Dermis microvascular lymphatic vessel endothelial cell (primary cell): Measurements from ENCODE around the gene CD52. TPM values are rescaled to one million over a fixed set of nuclear protein-coding genes. Genes with fewer than 3 reads are reported as not detected.
A peak's percentile ranks its signal among the peaks of the same experiment; 100 is the strongest.
"Not testable (repeated sequence)": the region's sequence is repeated elsewhere in the genome, so short reads cannot be mapped to it uniquely, and the experiment has no call there.

Source experiments
- DNase-seq, 2 donors: peaks; one replicate each; pipeline versions ENCODE4 v3.0.0 to v3.0.0-alpha.2; 2010; ENCODE audit warnings: low read depth in 2 of 2
- total RNA-seq: library from RNA; depleted of rRNA; stranded (reverse); fragments of >200 nt; gene quantifications from 2 replicates; pipeline ENCODE4 v1.2.1, GENCODE V29; 2014

Gene CD52
- total RNA-seq, 1 donor from 2014 or later: not detected

DNA sequence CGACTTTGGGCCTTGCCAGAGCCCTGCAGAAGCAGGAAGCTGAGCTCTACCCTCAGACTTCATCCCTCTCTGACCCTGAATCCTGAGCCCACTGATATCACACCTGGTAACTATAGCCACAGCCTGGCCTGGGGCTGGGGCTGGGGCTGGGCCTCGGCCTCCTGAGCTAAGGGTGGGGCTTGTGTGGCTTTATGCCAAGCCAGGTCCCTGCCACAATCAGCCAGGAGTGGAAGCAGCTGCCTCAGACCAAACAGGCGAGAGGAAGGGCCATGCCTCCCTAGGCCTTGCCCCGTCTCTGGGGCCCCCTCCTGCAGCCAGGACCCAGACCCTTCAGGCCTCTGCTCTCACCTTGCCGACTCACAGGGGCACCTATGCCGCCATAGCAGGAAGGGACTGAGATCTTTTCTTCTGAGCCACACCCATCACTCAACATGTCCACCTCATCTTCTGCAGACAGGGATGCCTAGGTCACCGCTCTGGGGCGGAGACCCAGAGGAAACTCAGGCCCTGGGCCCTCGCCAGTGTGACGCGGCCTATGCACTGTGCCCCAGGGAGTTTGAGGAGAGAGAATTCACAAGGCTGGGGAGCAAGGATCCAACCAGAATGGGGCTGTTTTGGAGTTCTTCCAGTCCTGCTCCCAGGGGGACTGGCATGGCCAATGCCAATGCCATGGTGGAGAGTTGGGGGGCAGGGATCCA is 17.0 kb upstream of the CD52 start:
- no peak for DNase-seq

DNA sequence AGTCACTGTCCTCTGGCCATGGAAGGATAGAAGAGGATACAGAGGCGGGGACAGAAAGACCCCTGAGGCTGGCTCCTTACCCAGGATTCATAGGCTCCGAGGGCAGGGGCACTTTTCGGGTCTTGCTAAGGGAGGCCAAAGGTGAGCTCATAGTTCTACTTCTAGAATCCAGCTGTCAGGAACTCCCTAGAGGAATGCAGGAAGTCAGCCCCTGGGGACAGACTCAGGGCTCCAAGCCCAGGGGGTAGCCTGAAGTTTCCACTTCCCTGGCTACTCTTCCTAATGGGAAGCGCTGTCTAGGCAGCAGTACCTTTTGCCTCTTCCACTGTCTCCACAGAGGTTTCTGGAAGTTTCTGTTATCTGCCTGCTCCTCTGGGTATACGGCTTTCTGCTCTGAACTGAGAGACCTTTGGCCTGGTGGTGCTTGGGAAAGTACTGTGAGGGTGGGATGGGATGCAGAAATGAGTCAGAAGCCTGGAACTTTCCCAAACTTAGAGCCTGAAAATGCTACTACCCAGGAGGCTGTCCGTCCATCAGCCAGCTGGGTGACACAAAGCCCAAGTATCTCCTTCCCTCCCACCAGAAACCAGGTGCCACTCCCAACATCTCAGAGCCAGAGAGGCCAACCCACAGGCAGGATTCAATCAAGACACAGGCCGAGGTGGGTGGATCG is 14.9 kb upstream of the CD52 start:
- peak in 1 of 2 donors; percentile 30 for DNase-seq

DNA sequence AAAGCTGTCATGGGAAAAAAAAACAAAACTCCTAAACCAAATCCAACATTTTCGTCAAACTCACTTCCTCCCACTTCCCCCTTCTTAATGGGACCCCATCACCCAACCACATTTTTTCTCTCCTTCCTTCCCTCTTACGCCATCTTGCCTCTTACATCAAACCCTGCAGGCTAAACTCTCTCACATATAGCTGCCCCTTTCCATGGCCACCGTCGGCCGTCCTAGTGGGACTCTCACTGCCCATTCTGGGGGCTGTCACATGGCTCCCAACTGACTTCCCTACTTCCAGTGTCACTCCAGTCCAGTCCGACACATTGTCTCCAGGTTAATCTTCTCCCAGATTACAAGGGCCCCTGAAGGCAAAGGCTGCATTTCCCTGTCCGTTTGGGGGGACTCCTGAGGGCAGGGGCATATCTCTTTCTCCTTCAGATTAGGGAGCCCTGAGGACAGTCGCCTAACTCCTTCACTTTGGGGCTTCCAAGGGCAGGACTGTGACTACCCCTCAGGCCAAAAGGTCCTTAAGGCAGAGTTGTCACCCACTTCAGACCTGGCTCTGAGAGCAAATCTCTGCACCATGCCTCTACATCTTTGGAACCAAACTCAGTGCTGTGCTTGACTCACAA is 12.0 kb upstream of the CD52 start:
- no peak for DNase-seq

DNA sequence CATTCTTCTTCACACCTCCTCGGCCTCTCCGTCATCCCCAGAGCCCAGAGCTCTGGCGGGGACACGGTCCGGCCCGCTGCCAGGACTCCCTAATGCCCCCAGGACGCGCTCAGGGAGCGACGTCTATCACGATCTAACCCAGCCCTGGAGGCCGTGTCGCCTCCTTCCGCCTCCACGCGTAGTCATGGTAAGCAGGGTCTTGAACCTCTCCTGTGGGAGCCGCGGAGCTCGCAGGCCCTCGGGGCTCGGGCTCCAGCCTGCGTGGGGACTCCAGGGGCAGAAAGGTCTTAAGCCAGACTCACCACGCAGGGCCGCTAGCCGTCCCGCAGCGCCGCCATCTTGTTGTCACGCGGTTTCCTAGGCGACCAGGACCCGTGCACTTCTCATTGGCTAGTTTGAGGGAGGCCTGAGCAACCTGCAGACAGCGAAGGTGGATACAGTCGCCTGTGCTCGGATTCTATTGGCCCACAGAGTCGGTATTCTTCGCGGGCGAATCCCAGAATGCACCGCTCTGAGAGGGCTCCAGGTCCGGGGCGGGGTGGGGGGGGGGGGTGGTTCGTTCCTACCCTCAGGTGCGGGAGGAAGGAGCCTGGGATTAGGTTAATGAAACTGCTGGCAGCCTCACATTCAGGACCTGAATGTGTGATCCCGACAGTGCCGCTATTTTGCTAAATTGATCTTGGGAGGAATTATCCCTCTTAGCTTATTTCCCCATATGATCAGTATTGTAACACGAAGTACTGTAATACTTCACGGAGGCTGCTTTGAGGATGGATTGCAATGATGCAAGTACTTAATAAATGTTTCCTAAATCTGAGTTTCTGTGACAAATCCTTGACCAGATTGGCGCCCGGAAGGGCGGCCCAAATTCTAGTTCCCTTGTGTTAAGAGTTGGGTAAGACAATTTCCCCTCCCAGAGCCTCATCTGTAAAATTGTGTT is 11.2 kb upstream of the CD52 start, which contains the start of gene UBXN11:
Gene UBXN11 (minus strand): TSS at position 347 of the 940 bp plus-strand sequence. CDS start 3,753 bp downstream, outside the sequence.
- DNase-seq: peak; percentile 92 to 95

DNA sequence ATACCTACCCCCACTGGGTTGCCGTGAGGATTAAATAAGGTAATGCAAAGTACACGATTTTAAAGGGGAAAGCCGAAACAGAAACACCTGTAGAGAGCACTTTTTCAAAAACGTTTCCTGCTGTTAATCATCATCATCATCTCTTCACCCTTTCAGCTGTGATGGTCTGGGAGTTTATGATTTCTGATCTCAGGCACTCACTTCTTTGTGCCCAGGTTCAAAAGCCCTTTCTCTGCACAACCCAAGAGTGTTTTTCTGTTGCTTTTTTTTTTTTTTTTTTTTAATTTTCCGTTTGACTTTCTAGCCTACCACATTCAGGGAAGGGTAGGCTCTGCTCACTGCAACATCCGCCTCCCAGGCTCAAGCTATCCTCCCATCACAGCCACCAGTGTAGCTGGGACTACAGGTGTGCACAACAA is 10.4 kb upstream of the CD52 start:
- DNase-seq: no peak

DNA sequence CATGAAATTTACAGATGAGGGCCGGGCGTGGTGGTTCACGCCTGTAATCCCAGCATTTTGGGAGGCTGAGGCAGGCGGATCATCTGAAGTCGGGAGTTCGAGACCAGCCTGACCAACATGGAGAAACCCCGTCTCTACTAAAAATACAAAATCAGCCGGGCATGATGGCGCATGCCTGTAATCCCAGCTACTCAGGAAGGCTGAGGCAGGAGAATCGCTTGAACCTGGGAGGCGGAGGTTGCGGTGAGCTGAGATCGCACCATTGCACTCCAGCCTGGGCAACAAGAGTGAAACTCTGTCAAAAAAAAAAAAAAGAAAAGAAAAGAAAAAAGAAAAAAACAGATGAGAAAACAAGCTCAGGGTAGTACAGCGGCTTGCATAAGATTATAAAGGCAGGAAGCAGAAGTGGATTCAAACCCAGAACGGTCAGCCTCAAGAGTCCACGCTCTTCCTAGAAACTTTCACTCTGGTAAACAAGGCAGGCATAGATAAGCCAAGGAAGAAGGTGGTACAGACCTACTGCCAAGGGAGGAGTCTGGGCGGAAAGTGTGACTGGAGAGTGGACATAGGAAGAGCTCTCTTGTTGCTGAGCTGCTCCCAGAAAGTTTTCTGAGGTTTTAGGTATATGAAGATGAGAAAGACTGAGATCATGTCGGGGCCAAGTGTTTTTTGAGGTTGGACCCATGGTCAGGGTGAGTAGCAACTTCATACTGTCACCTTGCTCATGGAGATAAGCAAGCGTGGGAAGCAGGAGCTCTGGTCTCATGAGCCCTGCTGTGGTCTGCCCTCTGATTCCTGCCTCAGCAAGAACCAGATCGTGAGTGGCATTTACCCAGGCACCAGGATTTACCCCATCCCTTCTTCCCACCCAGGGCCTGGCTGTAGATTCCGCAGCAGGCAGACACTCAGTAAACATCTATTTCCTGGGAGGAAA is 9.5 kb upstream of the CD52 start:
- DNase-seq: not testable (repeated sequence)

DNA sequence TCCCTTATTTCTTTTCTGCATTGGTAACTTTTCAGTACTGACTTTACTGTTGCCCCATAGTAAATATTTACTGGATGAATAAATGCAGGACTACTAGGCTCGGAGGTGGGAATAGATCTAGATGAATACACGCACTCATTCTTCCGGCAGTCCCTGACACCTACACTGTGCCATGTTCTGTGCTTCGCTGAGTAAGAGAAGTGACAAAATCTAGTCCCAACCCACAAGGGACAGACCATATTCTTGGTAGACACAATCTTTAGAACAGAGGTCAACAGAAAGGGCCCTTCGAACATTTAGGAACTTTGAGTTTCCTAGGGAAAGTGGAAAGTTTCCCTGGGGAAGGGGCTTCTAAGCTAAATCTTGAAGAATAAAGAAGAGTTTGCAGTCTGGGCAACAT is 3.3 kb upstream of the CD52 start:
- no peak for DNase-seq

DNA sequence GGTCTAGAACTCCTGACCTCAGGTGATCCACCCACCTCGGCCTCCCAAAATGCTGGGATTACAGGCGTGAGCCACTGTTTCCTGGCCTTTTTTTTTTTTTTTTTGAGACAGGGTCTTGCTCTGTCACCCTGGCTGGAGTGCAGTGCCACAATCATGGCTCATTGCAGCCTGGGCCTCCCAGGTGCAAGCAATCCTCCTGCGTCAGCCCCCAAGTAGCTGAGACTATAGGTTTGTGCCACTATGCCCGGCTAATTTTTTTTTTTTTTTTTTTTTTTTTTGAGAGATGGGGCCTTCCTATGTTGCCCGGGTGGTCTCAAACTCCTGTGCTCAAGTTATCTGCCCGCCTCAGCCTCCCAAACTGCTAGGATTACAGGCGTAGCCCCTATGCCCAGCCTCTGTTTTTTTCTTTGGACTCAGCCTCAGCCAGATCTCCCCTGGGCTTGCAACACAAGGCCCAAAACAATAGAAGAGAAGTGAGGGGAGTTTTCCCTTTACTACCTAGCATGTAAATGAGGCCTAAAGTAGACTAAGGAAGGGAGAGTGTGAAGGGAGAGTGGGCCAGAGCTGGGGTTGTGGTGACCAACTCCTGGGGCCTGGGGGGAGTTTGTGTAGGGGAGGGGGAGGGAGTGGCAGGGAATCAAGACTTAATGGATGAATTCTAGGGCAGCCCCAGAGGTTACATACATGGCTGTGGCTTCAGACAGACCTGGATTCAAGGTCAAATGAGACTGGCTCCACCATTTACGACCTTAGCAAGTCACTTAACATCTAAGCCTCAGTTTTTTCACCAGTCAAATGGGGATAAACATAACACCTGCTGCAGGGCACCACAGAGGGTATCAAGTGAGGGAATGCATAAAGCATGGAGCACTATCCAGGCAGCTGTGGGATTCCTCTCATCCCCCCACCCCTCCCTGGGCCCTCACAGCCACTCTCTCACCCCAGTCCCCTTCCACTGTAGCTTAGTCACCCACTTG is 1.6 kb upstream of the CD52 start:
- no peak for DNase-seq

DNA sequence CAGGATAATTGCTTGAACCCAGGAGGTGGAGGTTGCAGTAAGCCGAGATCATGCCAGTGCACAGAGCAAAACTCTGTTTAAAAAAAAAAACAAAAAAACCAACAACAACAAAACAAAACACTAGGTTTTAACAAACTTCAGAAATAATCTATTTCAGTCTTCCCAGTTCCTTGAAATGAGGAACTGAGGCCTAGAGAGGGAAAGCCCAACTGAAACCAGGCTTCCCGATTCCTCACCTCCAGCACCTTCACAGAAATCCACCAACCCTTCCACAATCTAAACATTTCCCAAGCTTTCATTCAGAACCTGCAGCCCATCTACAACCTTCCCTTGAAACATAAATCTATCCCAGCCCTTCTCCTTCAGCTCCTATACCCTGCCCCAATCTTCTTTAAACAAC is 612 bp upstream of the CD52 start:
- DNase-seq: no peak

DNA sequence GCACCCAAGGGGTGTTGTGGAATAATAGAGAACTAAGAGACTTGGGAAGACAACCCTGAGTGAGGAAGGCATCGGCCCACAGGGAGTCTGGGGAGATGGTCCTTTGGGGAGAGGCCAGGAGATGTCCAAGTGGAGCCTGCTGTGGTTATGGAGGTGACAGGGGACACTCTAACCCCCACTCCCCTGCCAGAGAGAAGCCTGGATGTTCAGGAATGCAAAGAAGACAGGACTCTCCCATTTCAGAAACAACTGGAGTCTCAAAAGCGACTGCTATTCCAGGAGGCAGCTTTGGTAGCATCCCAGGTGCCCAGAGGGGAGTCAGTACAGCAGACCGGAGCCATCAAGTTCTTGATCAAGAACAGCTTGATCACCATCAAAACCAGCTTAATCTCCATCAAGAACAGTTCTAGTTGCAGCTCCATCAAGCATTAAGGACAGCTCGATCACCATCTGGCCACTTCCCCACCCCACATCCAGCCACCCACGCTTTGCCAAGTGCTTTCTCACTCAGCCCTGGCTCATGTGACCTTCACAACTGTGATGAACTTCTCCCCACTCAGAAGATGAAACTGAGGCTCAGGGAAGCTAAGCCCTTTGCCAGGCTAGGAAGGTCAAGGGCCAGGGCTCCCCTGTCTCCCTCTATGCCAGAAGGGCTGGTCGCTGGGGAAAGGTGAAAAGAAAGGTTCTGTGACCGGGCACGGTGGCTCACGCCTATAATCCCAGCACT is 743 bp downstream of the CD52 start:
- no peak for DNase-seq

DNA sequence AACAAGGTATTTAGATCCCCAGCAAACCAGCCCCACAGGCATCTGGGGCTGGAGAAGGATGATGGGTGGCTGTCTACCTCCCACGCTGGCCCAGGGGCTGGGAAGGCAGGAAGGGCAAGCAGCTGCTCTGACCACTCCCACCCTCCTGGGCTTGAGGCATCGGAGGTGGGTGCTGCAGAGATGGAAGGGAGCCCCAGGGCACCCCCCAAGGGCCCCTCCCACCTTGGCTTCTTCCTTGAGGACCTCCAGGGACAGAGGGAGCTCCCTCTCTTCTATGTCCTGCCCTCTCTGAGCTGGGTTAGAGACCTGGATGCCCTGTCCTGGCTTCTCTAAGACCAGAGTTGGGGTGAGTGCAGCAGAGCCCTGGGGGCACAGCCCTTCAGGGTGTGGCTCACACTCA is 3.1 kb downstream of the CD52 start:
- no peak for DNase-seq

DNA sequence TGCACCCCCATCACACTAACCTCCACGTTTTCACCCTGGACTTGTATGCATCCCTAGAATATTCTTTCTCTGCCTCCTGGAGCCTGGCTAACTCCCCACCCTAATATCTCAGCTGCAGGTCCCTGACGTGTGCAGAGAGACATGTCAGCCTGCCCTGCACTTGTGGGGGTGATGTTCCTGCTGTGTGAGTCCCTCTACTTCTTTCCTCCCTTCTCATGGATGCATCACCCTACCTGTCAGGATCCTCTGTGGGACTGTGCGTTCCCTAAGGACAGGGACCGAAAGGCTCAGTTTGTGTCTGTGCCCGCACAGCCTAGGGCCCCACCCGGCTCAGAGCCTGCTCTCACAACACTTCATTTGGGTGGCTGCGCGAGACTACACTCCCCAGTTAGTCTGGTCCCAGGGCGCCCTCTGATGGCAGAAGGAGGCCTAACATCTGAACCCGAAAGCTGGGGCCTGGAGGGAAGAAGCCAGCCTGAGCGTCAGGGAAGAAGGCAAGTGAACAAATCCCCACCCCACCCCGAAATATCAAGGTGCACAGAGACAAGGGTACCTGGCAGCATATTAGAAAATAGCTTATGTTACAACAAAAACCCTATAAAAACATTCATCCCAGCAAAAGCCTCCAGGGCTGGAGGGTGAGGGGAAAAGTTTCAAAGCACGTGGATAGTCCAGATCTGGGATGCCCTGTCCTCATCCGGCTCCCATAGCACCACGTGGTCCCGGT is 3.7 kb downstream of the CD52 start:
- DNase-seq: peak; percentile 54 to 79

DNA sequence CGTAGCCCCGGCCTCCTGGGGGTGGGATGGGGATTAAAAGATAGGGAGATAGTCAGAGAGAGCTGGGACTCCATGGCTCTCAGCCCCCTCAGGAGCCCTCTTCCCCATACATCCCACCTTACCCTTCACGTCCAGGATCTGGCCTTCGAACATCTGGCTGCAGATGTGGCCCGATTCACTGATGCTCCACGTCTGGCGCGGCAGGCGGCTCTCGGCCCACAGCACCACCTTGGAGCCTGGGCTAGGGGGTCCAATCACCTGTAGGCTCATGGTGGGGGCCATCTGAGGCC is 4.2 kb downstream of the CD52 start:
- DNase-seq: no peak

DNA sequence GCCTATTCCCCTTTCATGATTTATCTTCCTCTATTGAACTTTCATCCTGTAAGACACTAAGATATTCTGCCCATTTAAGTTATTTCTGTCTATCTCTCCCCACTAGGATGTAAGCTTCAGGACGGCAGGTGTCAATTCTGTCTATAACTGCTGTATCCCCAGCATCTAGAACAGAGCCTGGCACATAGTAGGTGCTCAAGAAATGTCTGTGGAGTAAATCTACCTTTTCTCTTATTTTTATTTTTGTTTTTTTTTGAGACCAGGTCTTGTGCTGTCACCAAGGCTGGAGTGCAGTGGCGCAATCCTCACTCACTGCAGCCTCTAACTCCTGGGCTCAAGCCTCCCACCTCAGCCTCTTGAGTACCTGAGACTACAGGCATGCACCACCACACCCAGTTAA is 5.6 kb downstream of the CD52 start:
- no peak for DNase-seq

DNA sequence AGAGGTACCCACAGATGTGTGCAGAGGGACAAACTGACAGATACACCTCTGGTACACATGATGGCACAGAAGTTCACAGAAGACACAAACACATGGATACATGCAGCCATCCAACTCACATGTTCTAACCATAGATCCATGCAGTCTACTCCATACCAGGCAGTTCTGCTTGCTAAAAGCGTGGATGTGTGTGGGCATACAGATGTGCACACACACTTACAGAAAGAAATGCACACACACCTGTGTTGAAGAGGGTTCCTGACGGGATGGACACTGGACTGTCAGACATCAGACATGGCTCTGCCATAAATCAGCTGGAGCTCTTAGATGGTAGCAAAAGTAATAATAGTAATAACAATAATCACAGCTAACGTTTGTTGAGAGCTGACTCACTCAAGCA is 6.8 kb downstream of the CD52 start:
- no peak for DNase-seq

DNA sequence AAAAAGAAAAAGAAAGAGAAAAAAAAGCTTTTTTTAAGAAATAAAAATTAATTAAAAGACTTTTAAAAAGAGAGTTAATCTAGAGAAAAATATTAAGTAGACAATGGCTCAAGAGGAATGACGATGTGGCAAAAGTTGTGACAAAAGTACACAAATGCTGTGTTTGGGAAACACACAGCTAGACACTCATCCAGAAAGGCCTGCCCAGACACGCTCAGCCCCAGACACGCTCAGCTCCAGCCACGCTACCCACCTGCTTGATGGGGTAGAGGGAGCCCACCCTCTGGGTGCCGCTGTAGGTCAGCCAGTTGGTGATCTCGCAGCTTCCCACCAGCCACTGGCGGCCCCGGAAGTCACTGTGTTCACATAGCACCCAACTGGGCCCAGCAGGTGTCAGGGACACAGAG is 10.2 kb downstream of the CD52 start:
- no peak for DNase-seq

DNA sequence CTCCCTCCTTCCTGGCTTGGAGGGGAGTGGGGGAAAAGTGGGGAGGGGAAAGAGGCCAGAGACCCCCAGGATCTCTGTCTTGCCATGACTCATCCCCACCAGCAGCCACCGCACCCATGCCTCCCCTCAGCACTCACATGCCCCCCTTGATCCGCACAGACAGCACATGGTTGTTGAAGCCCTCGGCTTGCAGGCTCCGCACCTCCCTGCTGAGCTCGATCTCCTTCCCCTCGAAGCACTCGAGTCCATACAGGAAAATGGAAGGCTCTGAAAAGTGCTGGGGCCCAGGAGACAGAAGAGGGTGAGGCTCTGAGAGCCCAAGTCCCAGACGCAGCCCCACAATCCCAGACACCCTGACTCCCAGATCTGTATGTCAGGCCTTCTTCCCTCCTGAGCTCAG is 10.8 kb downstream of the CD52 start:
- DNase-seq: no peak

DNA sequence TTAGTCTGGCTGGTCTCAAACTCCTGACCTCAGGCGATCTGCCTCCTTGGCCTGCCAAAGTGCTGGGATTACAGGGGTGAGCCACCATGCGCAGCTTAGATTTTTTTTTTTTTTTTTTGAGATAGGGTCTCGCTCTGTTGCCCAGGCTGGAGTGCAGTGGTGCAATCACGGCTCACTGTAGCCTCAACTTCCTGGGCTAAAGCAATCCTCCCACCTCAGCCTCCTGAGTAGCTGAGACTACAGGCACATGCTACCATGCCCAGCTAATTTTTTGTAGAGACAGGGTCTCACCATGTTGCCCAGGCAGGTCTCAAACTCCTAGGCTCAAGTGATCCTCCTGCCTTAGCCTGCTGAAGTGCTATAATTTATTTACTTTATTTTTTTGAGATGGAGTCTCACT is 11.6 kb downstream of the CD52 start:
- not testable (repeated sequence) for DNase-seq
